ENCODE results near the gene PSMF1.

DNA sequence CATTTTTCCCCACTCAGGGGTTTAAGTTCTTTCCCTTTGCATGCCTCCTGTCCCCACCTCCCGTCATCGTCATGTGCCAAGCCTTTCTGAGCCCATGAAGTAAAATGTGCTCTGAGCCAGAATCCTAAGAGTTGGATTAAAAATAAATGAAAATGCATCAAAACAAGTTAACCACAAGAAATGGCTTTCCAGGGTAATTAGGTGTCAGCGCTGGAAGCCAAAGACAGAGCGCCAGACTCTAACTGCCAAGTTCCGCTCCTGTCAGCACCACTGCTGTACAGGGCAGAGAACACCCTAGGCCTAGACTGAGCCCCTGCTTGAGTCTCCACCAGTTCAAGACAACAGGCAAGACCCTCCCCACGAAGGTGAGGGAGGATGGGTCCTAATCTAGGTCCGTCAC lies 79.4 kb downstream of the PSMF1 start:
- TF ChIP-seq, protein P1, sequence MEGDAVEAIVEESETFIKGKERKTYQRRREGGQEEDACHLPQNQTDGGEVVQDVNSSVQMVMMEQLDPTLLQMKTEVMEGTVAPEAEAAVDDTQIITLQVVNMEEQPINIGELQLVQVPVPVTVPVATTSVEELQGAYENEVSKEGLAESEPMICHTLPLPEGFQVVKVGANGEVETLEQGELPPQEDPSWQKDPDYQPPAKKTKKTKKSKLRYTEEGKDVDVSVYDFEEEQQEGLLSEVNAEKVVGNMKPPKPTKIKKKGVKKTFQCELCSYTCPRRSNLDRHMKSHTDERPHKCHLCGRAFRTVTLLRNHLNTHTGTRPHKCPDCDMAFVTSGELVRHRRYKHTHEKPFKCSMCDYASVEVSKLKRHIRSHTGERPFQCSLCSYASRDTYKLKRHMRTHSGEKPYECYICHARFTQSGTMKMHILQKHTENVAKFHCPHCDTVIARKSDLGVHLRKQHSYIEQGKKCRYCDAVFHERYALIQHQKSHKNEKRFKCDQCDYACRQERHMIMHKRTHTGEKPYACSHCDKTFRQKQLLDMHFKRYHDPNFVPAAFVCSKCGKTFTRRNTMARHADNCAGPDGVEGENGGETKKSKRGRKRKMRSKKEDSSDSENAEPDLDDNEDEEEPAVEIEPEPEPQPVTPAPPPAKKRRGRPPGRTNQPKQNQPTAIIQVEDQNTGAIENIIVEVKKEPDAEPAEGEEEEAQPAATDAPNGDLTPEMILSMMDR (IDR thresholded peaks at IDR 0.05): no peak
- TF ChIP-seq EZH2 (IDR thresholded peaks at IDR 0.05): no peak
